GM12878 (cell line): ENCODE results near the gene CXCR6. TPM values are rescaled to one million over a fixed set of nuclear protein-coding genes. Genes with fewer than 3 reads are reported as not detected.
A peak's percentile ranks its signal among the peaks of the same experiment; 100 is the strongest.

Experiments
- ATAC-seq: fragments of 200-7000 bp; cut with Tn5 transposase; 3 replicates; pipeline ENCODE4 v1.9.1; 2020; ENCODE audit warnings: mild to moderate bottlenecking, moderate library complexity
- BruUV-seq: library from RNA; stranded (reverse); fragments of 400-500 nt; replicated peaks from 2 replicates; lab custom pipeline; 2021; lab: Mats Ljungman, UMichigan
- CTCF ChIA-PET: fragments of 300-600 bp; sonication (Branson Sonifier 250); formaldehyde crosslinking; extraction: SDS; loops from one replicate; lab custom pipeline; 2021; ENCODE audit warnings: inconsistent platforms; lab: Yijun Ruan, JAX
- POLR2A ChIA-PET: fragments of 350-600 bp; formaldehyde crosslinking; extraction: SDS; loops from one replicate; lab custom pipeline; 2021; ENCODE audit warnings: inconsistent platforms; lab: Charles Lee
- RAD21 ChIA-PET: fragments of 300-600 bp; sonication (Branson Sonifier 250); formaldehyde crosslinking; loops from one replicate; lab custom pipeline; 2023; ENCODE audit warnings: antibody characterized with exemption; ENCODE audit not compliant: unreplicated experiment; lab: Charles Lee
- SMC1A ChIA-PET: fragments of 300-600 bp; sonication (Branson Sonifier 250); formaldehyde crosslinking; loops from one replicate; lab custom pipeline; 2023; ENCODE audit not compliant: unreplicated experiment, uncharacterized antibody; lab: Charles Lee
- DNase-seq: peaks from one replicate; pipeline ENCODE4 v3.0.0-alpha.2; 2011; ENCODE audit warnings: low read depth, low spot score
- FAIRE-seq: peaks from 3 replicates; lab custom pipeline; 2011; peaks lifted over from hg19 to GRCh38; lab: Jason Lieb, UNC
- H2AFZ ChIP-seq: 2 replicates; pipeline ENCODE4 v1.6.0; 2011; ENCODE audit warnings: low read depth, low read length, control low read depth; ENCODE audit not compliant: control insufficient read depth
- H3K27ac ChIP-seq: 2 replicates; pipeline ENCODE4 v1.5.1; 2011; ENCODE audit warnings: control low read depth; ENCODE audit not compliant: control insufficient read depth, insufficient read depth
- H3K27me3 ChIP-seq, 2 experiments: replicated peaks in 1 of 2; 2 replicates each; pipeline versions ENCODE4 v1.6.0 to v1.6.1; 2011; ENCODE audit warnings: low read length in 1 of 2; ENCODE audit not compliant: control insufficient read depth in 2 of 2, insufficient read depth in 2 of 2
- H3K36me3 ChIP-seq, 2 experiments: 2 replicates each; pipeline ENCODE4 v1.5.1; 2011; ENCODE audit warnings: low read length in 1 of 2; ENCODE audit not compliant: control insufficient read depth in 2 of 2, insufficient read depth in 2 of 2
- H3K4me1 ChIP-seq: 2 replicates; pipeline ENCODE4 v1.6.1; 2011; ENCODE audit warnings: mild to moderate bottlenecking, low read length, moderate library complexity, mixed read lengths; ENCODE audit not compliant: control insufficient read depth, insufficient read depth
- H3K4me2 ChIP-seq: 2 replicates; pipeline ENCODE4 v1.6.0; 2011; ENCODE audit warnings: control low read depth; ENCODE audit not compliant: control insufficient read depth, insufficient read depth
- H3K4me3 ChIP-seq: fragments of 200-600 bp; sonication (generic); 2 replicates; pipeline ENCODE4 v1.5.1; 2016
- H3K79me2 ChIP-seq: 2 replicates; pipeline ENCODE4 v1.6.0; 2011; ENCODE audit warnings: low read length; ENCODE audit not compliant: control insufficient read depth, insufficient read depth
- H3K9ac ChIP-seq: 2 replicates; pipeline ENCODE4 v1.8.0; 2011; ENCODE audit warnings: low read length, control low read depth, mixed read lengths; ENCODE audit not compliant: control insufficient read depth, insufficient read depth
- H3K9me3 ChIP-seq: replicated peaks from 3 replicates; pipeline ENCODE4 v1.5.1; 2011; ENCODE audit warnings: mild to moderate bottlenecking, low read length; ENCODE audit not compliant: control insufficient read depth, insufficient read depth
- H4K20me1 ChIP-seq: 2 replicates; pipeline ENCODE4 v1.6.0; 2011; ENCODE audit not compliant: control insufficient read depth, insufficient read depth
- CBFB ChIP-seq: IDR thresholded peaks from 2 replicates; pipeline ENCODE4 v1.6.1; 2016; ENCODE audit warnings: antibody characterized with exemption, low read depth
- ETV6 ChIP-seq, 2 experiments: fragments of 450-650 bp in 1 of 2; IDR thresholded peaks in 1 of 2; conservative IDR thresholded peaks in 1 of 2; 2 replicates each; pipeline ENCODE4 v1.6.1; 2014; ENCODE audit warnings: antibody characterized with exemption in 1 of 2, borderline replicate concordance in 1 of 2, low read depth in 1 of 2, mild to moderate bottlenecking in 1 of 2, moderate library complexity in 1 of 2
- GATAD2B ChIP-seq: fragments of 450-650 bp; conservative IDR thresholded peaks from 2 replicates; pipeline ENCODE4 v1.6.1; 2017; ENCODE audit warnings: low read depth, mild to moderate bottlenecking, moderate library complexity
- IKZF1 ChIP-seq: fragments of 450-650 bp; conservative IDR thresholded peaks from 2 replicates; pipeline ENCODE4 v1.6.1; 2017; ENCODE audit warnings: antibody characterized with exemption, mild to moderate bottlenecking
- MEF2B ChIP-seq: fragments of 450-650 bp; IDR thresholded peaks from 2 replicates; pipeline ENCODE4 v1.6.1; 2018; ENCODE audit warnings: mild to moderate bottlenecking, moderate library complexity; ENCODE audit not compliant: partially characterized antibody, poor library complexity, severe bottlenecking
- MTA3 ChIP-seq: IDR thresholded peaks from 2 replicates; pipeline ENCODE4 v1.6.1; 2012; ENCODE audit warnings: low read length, inconsistent platforms, borderline replicate concordance
- NR2C1 ChIP-seq: fragments of 450-650 bp; IDR thresholded peaks from 2 replicates; pipeline ENCODE4 v1.6.1; 2017; ENCODE audit warnings: antibody characterized with exemption, mild to moderate bottlenecking, moderate library complexity
- NR2F1 ChIP-seq: fragments of 450-650 bp; conservative IDR thresholded peaks from 2 replicates; pipeline ENCODE4 v1.6.1; 2017; ENCODE audit warnings: mild to moderate bottlenecking
- TCF12 ChIP-seq: IDR thresholded peaks from 2 replicates; pipeline ENCODE4 v1.6.1; 2011; ENCODE audit warnings: low read depth, mild to moderate bottlenecking, low read length
- ZNF384 ChIP-seq: IDR thresholded peaks from 2 replicates; pipeline ENCODE4 v1.6.1; 2012; ENCODE audit warnings: low read depth, mild to moderate bottlenecking, low read length, improper control_type of control experiment, borderline replicate concordance
- WGBS: methylation state at CpG from one replicate; pipeline ENCODE4 v1.1.6; 2016; ENCODE audit warnings: low lambda C conversion rate; ENCODE audit not compliant: insufficient replicate concordance, insufficient coverage; ENCODE audit errors: missing lambda C conversion rate; 5-methylcytosine and 5-hydroxymethylcytosine counted together
- in situ Hi-C: fragments of 300-500 bp; cut with MboI; formaldehyde crosslinking; loops from 9 replicates; pipeline ENCODE4 v1.14.3; 2018; ENCODE audit warnings: mixed read lengths
- intact Hi-C: fragments of 100-400 bp; cut with micrococcal nuclease; formaldehyde crosslinking; loops from one replicate; pipeline ENCODE4 v1.14.2; 2022; ENCODE audit not compliant: unreplicated experiment
- polyA plus RNA-seq, 11 experiments: library from polyadenylated mRNA; depleted of rRNA in 4 of 11; unstranded in 6 of 11; stranded (reverse) in 5 of 11; fragments of >200 nt; fragmentation: Nextera tagmentation in 4 of 11; fragmentation: Illumina TruSeq in 1 of 11; extraction: Ambion mirVana in 4 of 11; extraction: Trizol in 1 of 11; gene quantifications; 1 replicate in 1 of 11; 2 replicates in 10 of 11; pipeline versions ENCODE4 v1.2.1 to v1.2.3, GENCODE V29; 2011 to 2016; ENCODE audit warnings: inconsistent platforms in 2 of 11, missing spikeins in 2 of 11, low read depth in 1 of 11
- total RNA-seq, 4 experiments: library from RNA; depleted of rRNA in 3 of 4; stranded (reverse); fragments of >200 nt in 3 of 4; fragmentation: Illumina TruSeq in 1 of 4; extraction: Trizol in 1 of 4; gene quantifications; 2 replicates each; pipeline versions ENCODE4 v1.2.1 to v1.2.3, GENCODE V29; 2013 to 2021

Gene CXCR6
- total and polyA plus RNA-seq, 10 of the 15 experiments (the other 5 are each of a cell fraction or from before 2014, with no cell fraction given) = 0.04 to 0.20 (median 0.12) TPM; not detected in 5

DNA sequence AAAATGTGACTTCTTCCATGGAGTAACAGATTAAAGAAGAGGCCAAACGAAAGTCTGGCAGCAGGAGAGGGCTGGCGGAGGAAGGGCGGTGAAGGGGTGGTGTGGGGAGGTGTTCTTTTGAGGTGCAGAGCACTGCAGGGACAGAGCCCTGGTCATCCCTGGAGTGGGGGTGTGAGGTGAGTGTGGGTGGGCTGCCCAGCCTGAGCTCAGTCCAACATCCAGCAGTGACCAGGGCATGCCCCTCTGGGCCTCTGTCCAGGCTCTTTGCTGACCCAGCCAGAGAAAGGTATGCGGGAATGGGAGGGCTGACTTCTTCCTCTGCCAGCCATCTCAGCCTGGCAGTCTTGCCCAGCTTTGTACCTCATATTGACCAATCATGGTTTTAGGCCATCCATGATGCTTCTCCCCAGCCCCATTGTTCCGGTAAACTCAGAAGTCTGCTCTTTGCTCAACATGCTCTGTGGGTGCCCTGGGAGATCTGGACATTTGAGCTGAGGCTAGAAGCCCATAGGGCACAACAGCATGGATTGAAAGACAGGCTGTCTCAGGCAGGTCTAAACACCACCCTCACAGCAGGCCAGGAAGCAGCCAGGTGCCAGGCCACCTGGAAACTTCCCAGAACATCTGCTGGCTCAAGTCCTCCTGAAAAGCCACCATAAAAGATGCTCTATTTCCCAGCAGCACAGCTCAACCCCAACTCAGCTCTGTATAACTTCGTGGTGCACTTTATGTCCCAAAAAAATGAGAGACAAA is 25.9 kb upstream of the CXCR6 start (continued):
- no peak for TF ChIP-seq TCF12
- TF ChIP-seq CBFB = no peak

DNA sequence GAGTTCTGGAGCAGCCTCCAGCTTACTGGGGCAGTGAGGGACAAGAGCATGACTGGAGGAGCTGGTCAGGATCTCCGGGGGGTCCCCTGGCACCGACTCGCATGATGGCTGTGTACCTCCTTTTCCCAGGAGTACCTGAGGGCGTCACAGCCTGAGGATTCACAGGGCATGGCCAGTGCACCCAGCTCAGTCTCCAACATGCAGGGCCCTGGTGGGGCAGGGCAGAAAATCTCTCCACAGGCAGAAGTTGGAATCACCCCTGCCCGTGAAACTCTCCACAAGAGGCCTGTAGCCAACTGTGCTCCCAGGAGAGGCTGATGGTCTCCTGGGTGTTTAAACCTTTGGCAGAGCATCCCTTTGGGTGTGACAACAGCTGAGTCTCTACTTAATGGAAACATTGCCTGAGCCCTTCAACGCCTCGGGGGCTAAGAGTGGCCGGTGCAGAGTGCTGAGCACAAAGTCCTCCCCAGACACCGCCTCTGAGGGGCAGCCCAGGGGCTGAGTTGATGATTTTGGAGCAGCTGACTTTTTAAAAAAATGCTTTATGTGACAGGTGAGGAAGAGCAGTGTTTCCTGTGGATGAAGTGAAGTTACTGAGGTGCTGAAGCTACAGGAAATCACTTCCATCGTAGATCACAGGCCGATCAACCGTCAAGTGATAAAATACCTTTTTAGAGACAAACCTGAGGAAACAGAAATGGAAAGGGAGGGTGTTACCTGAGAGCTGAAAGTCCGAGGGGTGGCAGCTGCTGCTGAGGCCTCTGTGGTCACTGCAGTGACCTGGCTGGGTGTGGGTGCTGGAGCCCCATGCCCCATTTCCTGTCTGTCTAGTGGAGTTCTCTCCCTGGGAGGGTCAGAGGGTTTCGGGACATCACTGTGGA is 21.9 kb upstream of the CXCR6 start:
- FAIRE-seq = no peak
- Histone ChIP-seq H3K36me3 (peaks cover 6 to 9% of the 10 kb centered on the region in 2 experiments), H3K27ac (no peak overlapping the region), H4K20me1 (no peaks in the 10 kb centered on the region), H3K9ac (no peak overlapping the region), H3K27me3 (no peaks in the 10 kb centered on the region), H3K79me2 (no peaks in the 10 kb centered on the region), H3K4me2 (no peak overlapping the region), H3K4me3 (no peak overlapping the region), H3K9me3 (no peaks in the 10 kb centered on the region), H2AFZ (no peak overlapping the region), H3K4me1 (peaks cover 13% of the 10 kb centered on the region)
- CTCF ChIA-PET = interaction anchor here (0.9 to 4.7 kb wide), 16 partner anchors 8 to 262 kb away, joined by 3 to 28 read pairs (median 4); no protein-coding TSS in a partner anchor
- DNase-seq = no peak
- intact Hi-C loops = no loop called here
- TF ChIP-seq ETV6 (conservative IDR thresholded peaks at IDR 0.05 in 1 of 2, IDR thresholded peaks at IDR 0.05 in 1 of 2; ENCODE audit: borderline replicate concordance in 1 of 2, low read depth in 1 of 2) (no peak), ZNF384 (no peak), IKZF1 (peak; percentile 70), MEF2B (peak; percentile 78), GATAD2B (0 out of 2 replicates have a peak, but pooled peaks have one; percentile 6), NR2C1 (0 out of 2 replicates have a peak, but pooled peaks have one; percentile 8), MTA3 (no peak), NR2F1 (peak; percentile 89)
- ATAC-seq = peak; percentile 55
- SMC1A ChIA-PET = interaction anchor here (1.1 to 5.8 kb wide), 19 partner anchors 9 to 160 kb away, joined by 3 to 42 read pairs (median 5); no protein-coding TSS in a partner anchor
- POLR2A ChIA-PET = interaction anchor here (0.6 to 3.2 kb wide), 5 partner anchors 8 to 60 kb away, joined by 3 to 22 read pairs (median 3); no protein-coding TSS in a partner anchor
- 96% methylated on average over 14 of the region's 14 CpGs for WGBS
- RAD21 ChIA-PET = interaction anchor here (0.9 to 4.9 kb wide), 15 partner anchors 8 to 159 kb away, joined by 3 to 27 read pairs (median 5); no protein-coding TSS in a partner anchor
- no TSS peak for BruUV-seq
- in situ Hi-C loops = no loop called here
